HepG2 (cell line): ENCODE results near the gene DHH. TPM values are rescaled to one million over a fixed set of nuclear protein-coding genes. Genes with fewer than 3 reads are reported as not detected.

Experiments
- ARID4A ChIP-seq: sonication (generic); formaldehyde crosslinking; IDR thresholded peaks from 2 replicates; pipeline ENCODE4 v1.5.0; 2020; ENCODE audit warnings: mild to moderate bottlenecking, missing genetic modification reagents, borderline replicate concordance
- ARNT ChIP-seq: fragments of 450-650 bp; IDR thresholded peaks from 2 replicates; pipeline ENCODE4 v1.6.1; 2017
- ATF7 ChIP-seq, 2 experiments: fragments of 450-650 bp in 1 of 2; sonication (generic) in 1 of 2; formaldehyde crosslinking in 1 of 2; IDR thresholded peaks; 2 replicates each; pipeline versions ENCODE4 v1.4.0 to v1.6.1; 2016 to 2020; ENCODE audit warnings: antibody characterized with exemption in 1 of 2, mild to moderate bottlenecking in 1 of 2, missing genetic modification reagents in 1 of 2
- BATF2 ChIP-seq: sonication (generic); formaldehyde crosslinking; IDR thresholded peaks from 2 replicates; pipeline ENCODE4 v1.8.0; 2022; ENCODE audit warnings: mild to moderate bottlenecking, missing genetic modification reagents, moderate library complexity
- HDAC2 ChIP-seq: sonication (generic); formaldehyde crosslinking; IDR thresholded peaks from 2 replicates; pipeline ENCODE4 v1.4.0; 2020; ENCODE audit warnings: missing genetic modification reagents
- JUND ChIP-seq: sonication (generic); formaldehyde crosslinking; IDR thresholded peaks from 2 replicates; pipeline ENCODE4 v1.8.0; 2022; ENCODE audit warnings: mild to moderate bottlenecking, missing genetic modification reagents
- MLLT10 ChIP-seq: sonication (generic); formaldehyde crosslinking; IDR thresholded peaks from 2 replicates; pipeline ENCODE4 v1.4.0; 2020; ENCODE audit warnings: missing genetic modification reagents
- PCBP1 ChIP-seq: fragments of 200-400 bp; formaldehyde crosslinking; IDR thresholded peaks from 2 replicates; pipeline ENCODE4 v1.6.1; 2017; ENCODE audit warnings: mild to moderate bottlenecking, low read depth, low read length, borderline replicate concordance
- SMYD3 ChIP-seq: sonication (generic); formaldehyde crosslinking; IDR thresholded peaks from 2 replicates; pipeline ENCODE4 v1.8.1; 2023; ENCODE audit warnings: mild to moderate bottlenecking, missing genetic modification reagents
- ZFAT ChIP-seq: sonication (generic); formaldehyde crosslinking; conservative IDR thresholded peaks from 2 replicates; pipeline ENCODE4 v1.8.1; 2023; ENCODE audit warnings: missing genetic modification reagents, inconsistent platforms
- ZNF430 ChIP-seq: sonication (generic); formaldehyde crosslinking; IDR thresholded peaks from 2 replicates; pipeline ENCODE4 v1.9.0; 2021; ENCODE audit warnings: mild to moderate bottlenecking, missing genetic modification reagents
- ZNF564 ChIP-seq: sonication (generic); formaldehyde crosslinking; IDR thresholded peaks from 2 replicates; pipeline ENCODE4 v1.8.1; 2023; ENCODE audit warnings: mild to moderate bottlenecking, missing genetic modification reagents
- ZNF83 ChIP-seq: sonication (generic); formaldehyde crosslinking; IDR thresholded peaks from 2 replicates; pipeline ENCODE4 v1.4.0; 2020; ENCODE audit warnings: missing genetic modification reagents, mild to moderate bottlenecking, borderline replicate concordance
- polyA plus RNA-seq, 8 experiments: library from polyadenylated mRNA; depleted of rRNA in 3 of 8; stranded (reverse) in 7 of 8; unstranded in 1 of 8; fragments of >200 nt; fragmentation: Illumina TruSeq in 4 of 8; extraction: Trizol in 4 of 8; gene quantifications; 2 replicates each; pipeline versions ENCODE4 v1.2.1 to v1.2.3, GENCODE V29; 2011 to 2016; ENCODE audit warnings: low read depth in 4 of 8, missing spikeins in 1 of 8, mixed read lengths in 1 of 8; ENCODE audit not compliant: insufficient read depth in 1 of 8
- total RNA-seq, 5 experiments: library from RNA; depleted of rRNA; stranded (reverse); fragments of >200 nt; fragmentation: Illumina TruSeq; extraction: Trizol; gene quantifications; 2 replicates each; pipeline ENCODE4 v1.2.3, GENCODE V29; 2016; ENCODE audit warnings: low read depth in 1 of 5
- TF ChIP-seq, protein P1 (sequence below): sonication (generic); formaldehyde crosslinking; IDR thresholded peaks from 2 replicates; pipeline ENCODE4 v1.4.0; 2020; ENCODE audit warnings: mild to moderate bottlenecking, missing genetic modification reagents
- TF ChIP-seq, protein P2 (sequence below): IDR thresholded peaks from 2 replicates; pipeline ENCODE4 v1.6.1; 2012; ENCODE audit warnings: low read depth, low read length, improper control_type of control experiment
- TF ChIP-seq, protein P3 (sequence below): sonication (generic); formaldehyde crosslinking; IDR thresholded peaks from 2 replicates; pipeline ENCODE4 v1.4.0; 2020; ENCODE audit warnings: missing genetic modification reagents
- TF ChIP-seq, protein P4 (sequence below), 2 experiments: sonication (generic) in 1 of 2; formaldehyde crosslinking in 1 of 2; IDR thresholded peaks; 2 replicates each; pipeline versions ENCODE4 v1.4.0 to v1.6.1; 2018 to 2020; ENCODE audit warnings: missing genetic modification reagents in 2 of 2, borderline replicate concordance in 1 of 2, low read depth in 1 of 2, mild to moderate bottlenecking in 1 of 2, missing biosample characterization in 1 of 2

The DHH gene
- total and polyA plus RNA-seq, 2 of the 13 experiments (the other 11 are each of a cell fraction or from before 2014, with no cell fraction given), result not detected

- TF ChIP-seq ZNF83 (CRISPR knock-in tag) (no peak), HDAC2 (CRISPR knock-in tag) (no peak), SMYD3 (no peak), MLLT10 (no peak), ZNF564 (no peak), PCBP1 (no peak), ZFAT (CRISPR knock-in tag) (no peak), ZNF430 (CRISPR knock-in tag) (peak; percentile 57; the same call in 1 of the 2 replicates), BATF2 (no peak), ARID4A (CRISPR knock-in tag) (peak; percentile 61; the same call in 1 of the 2 replicates), ATF7 (IDR thresholded peaks at IDR 0.05) (no peak), ATF7 (CRISPR knock-in tag; IDR thresholded peaks at IDR 0.05) (no peak), JUND (no peak), ARNT (no peak)
- TF ChIP-seq, protein P1, sequence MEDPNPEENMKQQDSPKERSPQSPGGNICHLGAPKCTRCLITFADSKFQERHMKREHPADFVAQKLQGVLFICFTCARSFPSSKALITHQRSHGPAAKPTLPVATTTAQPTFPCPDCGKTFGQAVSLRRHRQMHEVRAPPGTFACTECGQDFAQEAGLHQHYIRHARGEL (CRISPR knock-in tag), result no peak
- TF ChIP-seq, protein P2, sequence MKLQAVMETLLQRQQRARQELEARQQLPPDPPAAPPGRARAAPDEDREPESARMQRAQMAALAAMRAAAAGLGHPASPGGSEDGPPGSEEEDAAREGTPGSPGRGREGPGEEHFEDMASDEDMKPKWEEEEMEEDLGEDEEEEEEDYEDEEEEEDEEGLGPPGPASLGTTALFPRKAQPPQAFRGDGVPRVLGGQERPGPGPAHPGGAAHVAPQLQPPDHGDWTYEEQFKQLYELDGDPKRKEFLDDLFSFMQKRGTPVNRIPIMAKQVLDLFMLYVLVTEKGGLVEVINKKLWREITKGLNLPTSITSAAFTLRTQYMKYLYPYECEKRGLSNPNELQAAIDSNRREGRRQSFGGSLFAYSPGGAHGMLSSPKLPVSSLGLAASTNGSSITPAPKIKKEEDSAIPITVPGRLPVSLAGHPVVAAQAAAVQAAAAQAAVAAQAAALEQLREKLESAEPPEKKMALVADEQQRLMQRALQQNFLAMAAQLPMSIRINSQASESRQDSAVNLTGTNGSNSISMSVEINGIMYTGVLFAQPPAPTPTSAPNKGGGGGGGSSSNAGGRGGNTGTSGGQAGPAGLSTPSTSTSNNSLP, result no peak
- TF ChIP-seq, protein P3, sequence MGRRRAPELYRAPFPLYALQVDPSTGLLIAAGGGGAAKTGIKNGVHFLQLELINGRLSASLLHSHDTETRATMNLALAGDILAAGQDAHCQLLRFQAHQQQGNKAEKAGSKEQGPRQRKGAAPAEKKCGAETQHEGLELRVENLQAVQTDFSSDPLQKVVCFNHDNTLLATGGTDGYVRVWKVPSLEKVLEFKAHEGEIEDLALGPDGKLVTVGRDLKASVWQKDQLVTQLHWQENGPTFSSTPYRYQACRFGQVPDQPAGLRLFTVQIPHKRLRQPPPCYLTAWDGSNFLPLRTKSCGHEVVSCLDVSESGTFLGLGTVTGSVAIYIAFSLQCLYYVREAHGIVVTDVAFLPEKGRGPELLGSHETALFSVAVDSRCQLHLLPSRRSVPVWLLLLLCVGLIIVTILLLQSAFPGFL, result no peak
- TF ChIP-seq, protein P4, sequence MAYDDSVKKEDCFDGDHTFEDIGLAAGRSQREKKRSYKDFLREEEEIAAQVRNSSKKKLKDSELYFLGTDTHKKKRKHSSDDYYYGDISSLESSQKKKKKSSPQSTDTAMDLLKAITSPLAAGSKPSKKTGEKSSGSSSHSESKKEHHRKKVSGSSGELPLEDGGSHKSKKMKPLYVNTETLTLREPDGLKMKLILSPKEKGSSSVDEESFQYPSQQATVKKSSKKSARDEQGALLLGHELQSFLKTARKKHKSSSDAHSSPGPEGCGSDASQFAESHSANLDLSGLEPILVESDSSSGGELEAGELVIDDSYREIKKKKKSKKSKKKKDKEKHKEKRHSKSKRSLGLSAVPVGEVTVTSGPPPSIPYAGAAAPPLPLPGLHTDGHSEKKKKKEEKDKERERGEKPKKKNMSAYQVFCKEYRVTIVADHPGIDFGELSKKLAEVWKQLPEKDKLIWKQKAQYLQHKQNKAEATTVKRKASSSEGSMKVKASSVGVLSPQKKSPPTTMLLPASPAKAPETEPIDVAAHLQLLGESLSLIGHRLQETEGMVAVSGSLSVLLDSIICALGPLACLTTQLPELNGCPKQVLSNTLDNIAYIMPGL (CRISPR knock-in tag; IDR thresholded peaks at IDR 0.05; ENCODE audit: borderline replicate concordance in 1 of 2, low read depth in 1 of 2), result peak; percentile 79 to 83
Measured at GRCh38 chr12:49110464-49111155, 16.0 kb upstream of the DHH start, which contains the start of gene LMBR1L (continued).
